Keratinocyte (primary cell): ENCODE measurements around the gene GPR37L1.

Experiments used
- CTCF ChIP-seq, 3 experiments: IDR thresholded peaks in 1 of 3; conservative IDR thresholded peaks in 1 of 3; optimal IDR thresholded peaks in 1 of 3; 2 replicates in 2 of 3; 3 replicates in 1 of 3; pipeline versions ENCODE3 to v1.5.1; 2011; ENCODE audit warnings: low read length in 3 of 3, mild to moderate bottlenecking in 3 of 3, moderate library complexity in 2 of 3, control low read depth in 1 of 3, inconsistent platforms in 1 of 3; ENCODE audit not compliant: insufficient read depth in 2 of 3; ENCODE audit errors: extremely low read depth in 1 of 3
- EZH2 ChIP-seq: IDR thresholded peaks from one replicate; pipeline ENCODE4 v1.6.1; 2012; ENCODE audit warnings: inconsistent platforms, mild to moderate bottlenecking, low read length, moderate library complexity

GRCh38 chr1:202073206-202073605 is 49.5 kb upstream of the GPR37L1 start:
- TF ChIP-seq CTCF (optimal IDR thresholded peaks at IDR 0.05 in 1 of 3, IDR thresholded peaks at IDR 0.05 in 1 of 3, conservative IDR thresholded peaks at IDR 0.05 in 1 of 3; ENCODE audit: extremely low read depth in 1 of 3, insufficient read depth in 2 of 3, low read length in 3 of 3) (no peak), EZH2 (no peak)
